ENCODE data around the gene APH1B.
"Not testable (repeated sequence)": the region's sequence is repeated elsewhere in the genome, so short reads cannot be mapped to it uniquely, and the experiment has no call there.

APH1B gene

GRCh38 chr15:63277038-63277892 lies at the start of gene APH1B:
APH1B (plus strand) TSS chr15:63277605; CDS start chr15:63277624, 19 bp downstream.
- peak; percentile 88 for DNase-seq

GRCh38 chr15:63227689-63228088 lies 49.7 kb upstream of the APH1B start:
- DNase-seq, result no peak

GRCh38 chr15:63231206-63231605 lies 46.2 kb upstream of the APH1B start:
- no peak for DNase-seq

GRCh38 chr15:63231706-63232105 lies 45.7 kb upstream of the APH1B start:
- no peak for DNase-seq

GRCh38 chr15:63232405-63232804 lies 45.0 kb upstream of the APH1B start:
- DNase-seq, result no peak

- no peak for DNase-seq
These were observed 44.5 kb upstream of the APH1B start for GRCh38 chr15:63232943-63233342.

- DNase-seq, result no peak
These were observed 43.6 kb upstream of the APH1B start for GRCh38 chr15:63233667-63234423.

- DNase-seq, result no peak
These were observed 42.9 kb upstream of the APH1B start for GRCh38 chr15:63234451-63234870.

- DNase-seq, result no peak
These were observed 41.1 kb upstream of the APH1B start for GRCh38 chr15:63236272-63236671.

GRCh38 chr15:63237086-63237485 lies 40.3 kb upstream of the APH1B start:
- DNase-seq, result not testable (repeated sequence)

GRCh38 chr15:63238171-63238570 lies 39.2 kb upstream of the APH1B start:
- no peak for DNase-seq

GRCh38 chr15:63238796-63239195 lies 38.6 kb upstream of the APH1B start:
- DNase-seq, result peak; percentile 25

- no peak for DNase-seq
These were observed 37.3 kb upstream of the APH1B start for GRCh38 chr15:63240109-63240508.

- no peak for DNase-seq
These were observed 36.1 kb upstream of the APH1B start for GRCh38 chr15:63241316-63241715.

- DNase-seq, result no peak
These were observed 34.3 kb upstream of the APH1B start for GRCh38 chr15:63243101-63243500.

GRCh38 chr15:63243776-63244175 lies 33.6 kb upstream of the APH1B start:
- DNase-seq, result no peak

- no peak for DNase-seq
These were observed 33.0 kb upstream of the APH1B start for GRCh38 chr15:63244399-63244798.

GRCh38 chr15:63244976-63245645 lies 32.3 kb upstream of the APH1B start:
- DNase-seq, result no peak

- DNase-seq, result no peak
These were observed 30.5 kb upstream of the APH1B start for GRCh38 chr15:63246691-63247469.

GRCh38 chr15:63250312-63250965 lies 27.0 kb upstream of the APH1B start:
- DNase-seq, result no peak

GRCh38 chr15:63251701-63252100 lies 25.7 kb upstream of the APH1B start:
- DNase-seq, result no peak

GRCh38 chr15:63252292-63252691 lies 25.1 kb upstream of the APH1B start:
- no peak for DNase-seq

Measured in NK-92 treated with Interleukin-12 subunit alpha and Interleukin-12 subunit beta, amount 100 ng/mL, for 24 hours (cell line).